GM12872 (cell line): ENCODE results near the gene PLEKHM3.

Source experiments
- TF ChIP-seq, protein P1 (sequence below): IDR thresholded peaks from 3 replicates; pipeline ENCODE4 v1.5.1; 2011; ENCODE audit warnings: low read depth, mild to moderate bottlenecking, low read length, moderate library complexity; ENCODE audit not compliant: insufficient read depth

The PLEKHM3 gene

DNA sequence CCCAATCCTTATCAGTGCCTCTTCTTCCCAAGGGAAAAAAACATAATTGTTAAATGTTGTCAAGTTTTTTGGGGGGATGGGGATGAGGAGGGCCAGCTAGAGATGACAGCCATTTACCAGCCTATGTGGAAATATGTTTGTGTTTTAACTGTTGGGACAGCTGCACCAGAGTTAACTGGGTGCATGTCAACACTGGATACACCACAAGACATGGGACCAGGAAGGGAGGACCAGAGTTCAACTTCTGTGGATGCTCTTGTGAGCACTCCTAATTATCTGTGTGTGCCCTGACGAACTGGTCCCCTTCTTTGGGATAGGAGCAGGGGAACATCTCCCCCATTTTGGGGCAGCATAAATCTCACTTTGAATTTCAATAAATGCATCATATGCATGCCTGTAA, 189.5 kb downstream of the PLEKHM3 start:
- TF ChIP-seq, protein P1, sequence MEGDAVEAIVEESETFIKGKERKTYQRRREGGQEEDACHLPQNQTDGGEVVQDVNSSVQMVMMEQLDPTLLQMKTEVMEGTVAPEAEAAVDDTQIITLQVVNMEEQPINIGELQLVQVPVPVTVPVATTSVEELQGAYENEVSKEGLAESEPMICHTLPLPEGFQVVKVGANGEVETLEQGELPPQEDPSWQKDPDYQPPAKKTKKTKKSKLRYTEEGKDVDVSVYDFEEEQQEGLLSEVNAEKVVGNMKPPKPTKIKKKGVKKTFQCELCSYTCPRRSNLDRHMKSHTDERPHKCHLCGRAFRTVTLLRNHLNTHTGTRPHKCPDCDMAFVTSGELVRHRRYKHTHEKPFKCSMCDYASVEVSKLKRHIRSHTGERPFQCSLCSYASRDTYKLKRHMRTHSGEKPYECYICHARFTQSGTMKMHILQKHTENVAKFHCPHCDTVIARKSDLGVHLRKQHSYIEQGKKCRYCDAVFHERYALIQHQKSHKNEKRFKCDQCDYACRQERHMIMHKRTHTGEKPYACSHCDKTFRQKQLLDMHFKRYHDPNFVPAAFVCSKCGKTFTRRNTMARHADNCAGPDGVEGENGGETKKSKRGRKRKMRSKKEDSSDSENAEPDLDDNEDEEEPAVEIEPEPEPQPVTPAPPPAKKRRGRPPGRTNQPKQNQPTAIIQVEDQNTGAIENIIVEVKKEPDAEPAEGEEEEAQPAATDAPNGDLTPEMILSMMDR: no peak

DNA sequence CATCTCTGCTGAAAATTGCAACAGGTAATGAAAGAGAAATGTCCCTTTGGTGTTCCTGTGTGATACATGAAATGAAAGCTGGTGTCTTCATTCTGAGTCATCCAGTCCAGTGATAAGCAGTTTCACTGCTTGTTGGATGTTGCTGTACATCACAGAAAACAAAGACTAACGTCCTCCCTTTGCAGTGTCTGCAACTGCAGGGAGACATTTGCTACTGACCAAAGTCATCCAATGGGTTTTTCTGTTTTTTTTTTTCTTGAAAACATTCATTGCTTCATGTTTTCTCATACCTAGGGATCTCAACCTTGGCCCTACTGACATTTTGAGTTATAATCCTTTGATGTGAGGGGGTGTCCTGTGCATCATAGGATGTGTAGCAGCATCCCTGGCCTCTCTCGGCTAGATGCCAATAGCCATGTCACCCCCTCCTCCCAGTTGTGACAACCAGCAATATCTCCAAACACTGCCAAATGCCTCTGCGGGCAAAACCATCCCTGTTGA, 192.0 kb downstream of the PLEKHM3 start:
- TF ChIP-seq, protein P1: no peak

DNA sequence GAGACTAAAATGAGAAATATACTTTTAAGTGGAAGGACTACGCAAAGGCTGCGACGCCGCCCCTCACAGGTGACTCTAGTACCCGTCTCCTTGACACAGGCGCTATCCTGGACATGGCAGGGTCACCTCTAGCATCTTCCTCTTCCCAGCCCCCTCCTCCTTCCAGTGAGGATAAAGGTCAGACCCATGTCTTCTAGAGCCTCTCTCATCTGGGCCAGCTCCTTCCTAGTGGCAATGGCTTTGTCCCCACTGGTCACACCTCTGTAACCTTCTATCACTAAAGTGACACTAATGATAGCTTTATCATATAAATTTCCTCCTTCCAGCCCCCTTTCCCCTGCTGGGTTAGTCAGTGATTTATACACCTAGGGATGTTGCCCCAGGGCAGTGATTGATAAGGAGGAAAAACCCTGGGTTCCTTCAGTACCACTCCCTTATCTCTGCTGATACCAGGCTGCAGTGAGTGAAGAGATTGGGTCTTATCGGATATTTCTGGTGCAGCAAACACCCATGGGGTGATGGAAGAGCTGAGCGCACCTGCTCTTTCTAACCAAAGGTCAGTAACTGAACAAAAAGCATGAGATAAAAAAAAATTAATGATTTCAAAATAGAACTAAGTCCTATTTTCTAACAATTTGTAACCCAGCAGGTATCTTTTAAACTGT, 193.6 kb downstream of the PLEKHM3 start:
- TF ChIP-seq, protein P1: no peak

DNA sequence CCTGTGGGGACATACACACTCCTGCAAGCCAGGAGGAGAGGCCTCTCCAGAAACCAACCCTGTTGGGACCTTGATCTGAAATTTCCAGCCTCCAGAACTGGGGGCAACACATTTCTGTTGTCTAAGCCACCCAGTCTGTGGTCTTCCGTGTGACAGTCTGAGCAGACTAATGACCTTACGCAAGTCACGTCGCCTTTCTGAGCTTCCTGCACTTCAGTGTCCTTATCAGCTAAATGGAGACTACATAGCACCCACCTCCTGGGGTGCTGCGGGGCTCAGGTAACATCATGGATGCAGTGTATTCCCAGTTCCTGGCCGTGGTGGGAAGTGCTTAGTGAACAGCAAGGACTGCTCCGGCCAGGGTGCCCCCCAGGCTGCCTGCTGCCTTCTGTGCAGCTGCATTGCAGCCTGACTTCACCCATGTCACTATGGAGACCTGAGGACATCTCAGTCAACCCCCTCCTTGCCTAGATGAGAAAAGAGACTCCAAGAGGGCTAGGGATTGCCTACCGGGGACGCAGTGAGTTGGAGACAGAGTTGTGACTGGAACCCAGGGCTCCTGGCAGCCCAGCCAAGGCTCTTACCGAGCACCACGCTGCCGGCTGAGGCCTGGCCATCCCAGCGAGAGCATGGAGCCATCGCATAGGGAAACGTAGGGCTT, 194.4 kb downstream of the PLEKHM3 start:
- TF ChIP-seq, protein P1: no peak

DNA sequence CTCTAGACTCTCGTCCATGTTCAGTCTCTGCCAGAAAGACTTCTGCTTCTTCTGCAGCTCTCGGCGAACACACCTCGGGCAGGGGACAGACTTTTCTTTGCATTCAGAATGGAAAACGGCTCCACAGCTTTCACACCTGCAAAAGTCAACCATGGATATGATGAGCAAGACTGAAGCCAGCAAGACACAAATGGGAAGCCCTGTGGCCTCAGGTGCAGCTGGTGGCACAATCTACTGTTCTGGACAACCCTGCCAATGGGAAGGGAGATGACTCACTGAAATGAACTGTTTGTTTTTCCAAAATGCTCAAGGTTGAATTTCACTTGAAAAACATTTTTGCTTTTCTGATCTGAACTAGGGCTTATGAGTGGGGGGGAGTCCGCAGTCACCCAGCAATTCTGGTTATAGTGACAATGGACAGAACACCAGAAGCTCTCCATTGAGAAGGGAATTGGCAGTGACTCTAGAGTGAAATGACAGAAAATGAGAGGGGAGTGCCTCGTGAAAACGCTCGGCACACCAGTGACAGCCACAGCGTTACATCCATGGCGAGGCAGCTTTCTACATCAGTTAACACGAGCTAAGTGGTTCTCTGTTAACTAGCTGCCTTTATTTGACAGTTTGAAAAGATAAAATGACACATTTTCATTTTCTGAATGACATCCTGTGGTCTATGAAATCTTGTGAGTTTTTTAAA, 196.8 kb downstream of the PLEKHM3 start:
- TF ChIP-seq, protein P1: no peak

DNA sequence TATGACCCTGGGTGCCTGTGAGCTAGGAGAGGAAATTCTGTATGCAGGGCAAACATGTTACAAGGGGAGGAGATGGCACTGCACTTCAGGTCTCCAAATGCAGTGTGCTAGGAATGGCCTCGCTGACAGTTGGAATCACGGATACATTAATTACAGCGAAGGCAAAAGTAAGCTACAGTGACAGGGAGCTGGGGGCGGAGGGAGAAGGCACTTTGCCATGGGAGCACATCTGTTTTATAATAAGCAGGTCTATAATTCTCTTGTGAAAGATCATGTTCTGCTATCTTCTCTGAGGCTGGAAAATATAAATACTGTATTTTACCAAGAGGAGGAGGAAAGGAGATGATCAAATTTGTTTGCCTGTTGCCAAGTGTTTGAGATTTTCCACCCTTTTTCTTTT, 199.3 kb downstream of the PLEKHM3 start:
- TF ChIP-seq, protein P1: no peak
